PFSK-1 (cell line): ENCODE data around the gene MCM8.

Source experiments
- FOXP2 ChIP-seq: optimal IDR thresholded peaks from 2 replicates; pipeline ENCODE3; 2011; ENCODE audit warnings: borderline replicate concordance, control low read depth, inconsistent platforms; ENCODE audit not compliant: insufficient read depth; ENCODE audit errors: extremely low read length, extremely low read depth
- POLR2AphosphoS5 ChIP-seq: IDR thresholded peaks from 2 replicates; pipeline ENCODE4 v1.6.1; 2012; ENCODE audit warnings: low read depth, mild to moderate bottlenecking, control low read depth, low read length, moderate library complexity
- SIN3A ChIP-seq: IDR thresholded peaks from 2 replicates; pipeline ENCODE4 v1.6.1; 2012; ENCODE audit warnings: mild to moderate bottlenecking, low read length, moderate library complexity, borderline replicate concordance; ENCODE audit not compliant: insufficient read depth
- TAF1 ChIP-seq: IDR thresholded peaks from 2 replicates; pipeline ENCODE4 v1.6.1; 2012; ENCODE audit warnings: low read length, control low read depth, borderline replicate concordance; ENCODE audit not compliant: insufficient read depth
- TF ChIP-seq, protein P1 (sequence below), 2 experiments: IDR thresholded peaks; 2 replicates each; pipeline versions ENCODE4 v1.6.1 to v1.8.0; 2011 to 2012; ENCODE audit warnings: low read depth in 2 of 2, low read length in 2 of 2, control low read depth in 1 of 2, inconsistent platforms in 1 of 2, mild to moderate bottlenecking in 1 of 2, moderate library complexity in 1 of 2; ENCODE audit not compliant: insufficient read depth in 1 of 2

MCM8 gene

GRCh38 chr20:5933802-5934436, 16.5 kb upstream of the MCM8 start:
- no peak for TF ChIP-seq TAF1
- TF ChIP-seq SIN3A, result no peak
- TF ChIP-seq POLR2AphosphoS5, result no peak
- TF ChIP-seq FOXP2, result no peak
- TF ChIP-seq, protein P1, sequence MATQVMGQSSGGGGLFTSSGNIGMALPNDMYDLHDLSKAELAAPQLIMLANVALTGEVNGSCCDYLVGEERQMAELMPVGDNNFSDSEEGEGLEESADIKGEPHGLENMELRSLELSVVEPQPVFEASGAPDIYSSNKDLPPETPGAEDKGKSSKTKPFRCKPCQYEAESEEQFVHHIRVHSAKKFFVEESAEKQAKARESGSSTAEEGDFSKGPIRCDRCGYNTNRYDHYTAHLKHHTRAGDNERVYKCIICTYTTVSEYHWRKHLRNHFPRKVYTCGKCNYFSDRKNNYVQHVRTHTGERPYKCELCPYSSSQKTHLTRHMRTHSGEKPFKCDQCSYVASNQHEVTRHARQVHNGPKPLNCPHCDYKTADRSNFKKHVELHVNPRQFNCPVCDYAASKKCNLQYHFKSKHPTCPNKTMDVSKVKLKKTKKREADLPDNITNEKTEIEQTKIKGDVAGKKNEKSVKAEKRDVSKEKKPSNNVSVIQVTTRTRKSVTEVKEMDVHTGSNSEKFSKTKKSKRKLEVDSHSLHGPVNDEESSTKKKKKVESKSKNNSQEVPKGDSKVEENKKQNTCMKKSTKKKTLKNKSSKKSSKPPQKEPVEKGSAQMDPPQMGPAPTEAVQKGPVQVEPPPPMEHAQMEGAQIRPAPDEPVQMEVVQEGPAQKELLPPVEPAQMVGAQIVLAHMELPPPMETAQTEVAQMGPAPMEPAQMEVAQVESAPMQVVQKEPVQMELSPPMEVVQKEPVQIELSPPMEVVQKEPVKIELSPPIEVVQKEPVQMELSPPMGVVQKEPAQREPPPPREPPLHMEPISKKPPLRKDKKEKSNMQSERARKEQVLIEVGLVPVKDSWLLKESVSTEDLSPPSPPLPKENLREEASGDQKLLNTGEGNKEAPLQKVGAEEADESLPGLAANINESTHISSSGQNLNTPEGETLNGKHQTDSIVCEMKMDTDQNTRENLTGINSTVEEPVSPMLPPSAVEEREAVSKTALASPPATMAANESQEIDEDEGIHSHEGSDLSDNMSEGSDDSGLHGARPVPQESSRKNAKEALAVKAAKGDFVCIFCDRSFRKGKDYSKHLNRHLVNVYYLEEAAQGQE (IDR thresholded peaks at IDR 0.05; ENCODE audit: insufficient read depth in 1 of 2, low read depth in 2 of 2, low read length in 2 of 2), result no peak

GRCh38 chr20:5935384-5935783, 15.1 kb upstream of the MCM8 start:
- TF ChIP-seq FOXP2 (no peak), POLR2AphosphoS5 (no peak), TAF1 (no peak), SIN3A (no peak)
- TF ChIP-seq, protein P1 (IDR thresholded peaks at IDR 0.05; ENCODE audit: insufficient read depth in 1 of 2, low read depth in 2 of 2, low read length in 2 of 2), result no peak

GRCh38 chr20:5936238-5936637, 14.2 kb upstream of the MCM8 start:
- TF ChIP-seq POLR2AphosphoS5 (no peak), TAF1 (no peak), FOXP2 (no peak), SIN3A (no peak)
- TF ChIP-seq, protein P1 (IDR thresholded peaks at IDR 0.05; ENCODE audit: insufficient read depth in 1 of 2, low read depth in 2 of 2, low read length in 2 of 2), result no peak

- TF ChIP-seq POLR2AphosphoS5 (no peak), TAF1 (no peak), FOXP2 (no peak), SIN3A (no peak)
- TF ChIP-seq, protein P1 (IDR thresholded peaks at IDR 0.05; ENCODE audit: insufficient read depth in 1 of 2, low read depth in 2 of 2, low read length in 2 of 2), result no peak
Observed at GRCh38 chr20:5938456-5939029, 11.9 kb upstream of the MCM8 start.

DNA sequence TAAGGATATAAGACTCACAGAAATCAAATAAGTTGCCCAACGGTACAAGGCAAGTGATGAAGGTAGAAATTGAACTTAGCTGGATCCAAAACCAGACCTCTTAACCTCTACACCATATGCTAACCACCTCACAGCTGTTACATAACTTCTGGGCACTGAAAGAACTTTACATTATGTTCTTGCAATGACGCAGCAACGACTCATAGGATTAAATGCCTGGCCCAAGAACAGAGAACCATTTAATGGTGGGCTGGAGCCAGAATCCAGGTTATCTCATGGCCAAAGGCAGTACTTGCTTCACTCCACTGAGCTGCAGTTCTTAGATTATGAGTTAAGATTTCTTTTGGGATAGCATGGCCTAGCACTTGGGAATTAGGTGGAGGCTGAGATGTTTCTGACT, 4.5 kb upstream of the MCM8 start:
- TF ChIP-seq SIN3A (no peak), FOXP2 (no peak), TAF1 (no peak), POLR2AphosphoS5 (no peak)
- TF ChIP-seq, protein P1 (IDR thresholded peaks at IDR 0.05; ENCODE audit: insufficient read depth in 1 of 2, low read depth in 2 of 2, low read length in 2 of 2), result no peak
